ENCODE data around the gene SPATA24. TPM values are rescaled to one million over a fixed set of nuclear protein-coding genes. Genes with fewer than 3 reads are reported as not detected.
"Not testable (repeated sequence)": the region's sequence is repeated elsewhere in the genome, so short reads cannot be mapped to it uniquely, and the experiment has no call there.

Gene SPATA24
- total RNA-seq, 1 experiment from 2014 or later = 3.1 TPM

DNA sequence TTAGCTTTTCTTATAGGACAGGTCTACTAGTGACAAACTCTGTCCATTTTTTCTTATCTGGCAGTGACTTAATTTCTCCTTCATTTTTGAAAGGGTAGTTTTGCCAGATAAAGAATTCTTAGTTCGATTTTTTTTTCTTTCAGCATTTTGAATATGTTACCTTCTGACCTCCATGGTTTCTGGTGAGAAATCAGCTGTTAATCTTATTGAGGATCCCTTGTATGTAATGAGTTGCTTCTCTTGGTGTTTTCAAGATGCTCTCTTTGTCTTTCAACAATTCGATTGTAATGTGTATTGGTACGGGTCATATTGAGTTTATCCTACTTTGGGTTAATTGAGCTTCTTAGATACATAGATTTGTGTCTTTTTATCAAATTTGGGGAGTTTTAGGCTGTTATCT lies 49.7 kb downstream of the SPATA24 start:
- ATAC-seq (no peak), DNase-seq (ENCODE audit: low read depth, low spot score) (no peak)
- no TSS peak for BruUV-seq (replicated peaks)
- H3K9me3 ChIP-seq (ENCODE audit: control insufficient read depth in 1 of 2, insufficient read depth in 1 of 2, low read depth in 1 of 2, low read length in 2 of 2) = no peaks in the 10 kb centered on the region
- H3K9me2 ChIP-seq (ENCODE audit: insufficient read depth) = no peaks in the 10 kb centered on the region
- no peak overlapping the region for H3K27ac ChIP-seq (ENCODE audit: low read depth, low read length)
- no peak overlapping the region for H3K4me3 ChIP-seq (replicated peaks in 1 of 2; ENCODE audit: low read depth in 1 of 2, low read length in 2 of 2)
- RAD21 ChIA-PET (ENCODE audit: low non-redundant PET in 1 of 2, low total read pairs in 2 of 2, uncharacterized antibody in 2 of 2, unreplicated experiment in 2 of 2) = no interaction called here
- peaks cover 2 to 4% of the 10 kb centered on the region in 2 experiments; a peak in 3 of 4 replicates for H3K36me3 ChIP-seq (ENCODE audit: control insufficient read depth in 1 of 2, insufficient read depth in 2 of 2, low read length in 2 of 2)
- H3K27me3 ChIP-seq (ENCODE audit: insufficient read depth, low read length) = no peaks in the 10 kb centered on the region
- intact Hi-C loops (cut with micrococcal nuclease) = no loop called here
- no peak overlapping the region for H3K9ac ChIP-seq (ENCODE audit: low read length)
- H3K79me2 ChIP-seq (ENCODE audit: insufficient read depth, low read length) = peaks cover 100% of the 10 kb centered on the region
- no peak overlapping the region for H2AFZ ChIP-seq (ENCODE audit: low read depth, low read length, poor library complexity, severe bottlenecking)
- H3K4me1 ChIP-seq (ENCODE audit: control insufficient read depth in 1 of 2, insufficient read depth in 2 of 2, low read length in 2 of 2) = 0 out of 4 replicates have a peak, but pooled peaks cover 0 to 3% of the 10 kb centered on the region in 2 experiments
- CTCF ChIA-PET = no interaction called here
- POLR2A ChIA-PET = interaction anchor here (1.1 to 1.4 kb wide), 2 partner anchors 12 to 61 kb away, joined by 3 read pairs; partner anchors contain the start of gene MATR3
- no peak overlapping the region for H3K4me2 ChIP-seq (ENCODE audit: low read length)
- TF ChIP-seq JUND (IDR thresholded peaks at IDR 0.05) (no peak), ZFX (IDR thresholded peaks at IDR 0.05) (no peak), REST (IDR thresholded peaks at IDR 0.05; ENCODE audit: low read depth) (no peak), ELF1 (IDR thresholded peaks at IDR 0.05; ENCODE audit: borderline replicate concordance, low read depth) (no peak), EZH2 (IDR thresholded peaks at IDR 0.05) (no peak), CEBPB (IDR thresholded peaks at IDR 0.05; ENCODE audit: low read depth) (no peak), ZNF274 (IDR thresholded peaks at IDR 0.05; ENCODE audit: low read depth, low read length) (no peak), SP1 (IDR thresholded peaks at IDR 0.05; ENCODE audit: low read depth) (no peak), POLR2A (IDR thresholded peaks at IDR 0.05; ENCODE audit: borderline replicate concordance, extremely low read depth, insufficient read depth, insufficient read length) (no peak), TCF7L2 (IDR thresholded peaks at IDR 0.05; ENCODE audit: borderline replicate concordance, extremely low read depth, insufficient read depth, insufficient read length) (no peak), EGR1 (IDR thresholded peaks at IDR 0.05; ENCODE audit: low read depth) (no peak), CBX3 (IDR thresholded peaks at IDR 0.05; ENCODE audit: low read depth) (no peak)
- TF ChIP-seq, protein P1, sequence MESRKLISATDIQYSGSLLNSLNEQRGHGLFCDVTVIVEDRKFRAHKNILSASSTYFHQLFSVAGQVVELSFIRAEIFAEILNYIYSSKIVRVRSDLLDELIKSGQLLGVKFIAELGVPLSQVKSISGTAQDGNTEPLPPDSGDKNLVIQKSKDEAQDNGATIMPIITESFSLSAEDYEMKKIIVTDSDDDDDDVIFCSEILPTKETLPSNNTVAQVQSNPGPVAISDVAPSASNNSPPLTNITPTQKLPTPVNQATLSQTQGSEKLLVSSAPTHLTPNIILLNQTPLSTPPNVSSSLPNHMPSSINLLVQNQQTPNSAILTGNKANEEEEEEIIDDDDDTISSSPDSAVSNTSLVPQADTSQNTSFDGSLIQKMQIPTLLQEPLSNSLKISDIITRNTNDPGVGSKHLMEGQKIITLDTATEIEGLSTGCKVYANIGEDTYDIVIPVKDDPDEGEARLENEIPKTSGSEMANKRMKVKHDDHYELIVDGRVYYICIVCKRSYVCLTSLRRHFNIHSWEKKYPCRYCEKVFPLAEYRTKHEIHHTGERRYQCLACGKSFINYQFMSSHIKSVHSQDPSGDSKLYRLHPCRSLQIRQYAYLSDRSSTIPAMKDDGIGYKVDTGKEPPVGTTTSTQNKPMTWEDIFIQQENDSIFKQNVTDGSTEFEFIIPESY (IDR thresholded peaks at IDR 0.05; ENCODE audit: extremely low read depth, insufficient replicate concordance, low read length) = no peak
- TF ChIP-seq, protein P2, sequence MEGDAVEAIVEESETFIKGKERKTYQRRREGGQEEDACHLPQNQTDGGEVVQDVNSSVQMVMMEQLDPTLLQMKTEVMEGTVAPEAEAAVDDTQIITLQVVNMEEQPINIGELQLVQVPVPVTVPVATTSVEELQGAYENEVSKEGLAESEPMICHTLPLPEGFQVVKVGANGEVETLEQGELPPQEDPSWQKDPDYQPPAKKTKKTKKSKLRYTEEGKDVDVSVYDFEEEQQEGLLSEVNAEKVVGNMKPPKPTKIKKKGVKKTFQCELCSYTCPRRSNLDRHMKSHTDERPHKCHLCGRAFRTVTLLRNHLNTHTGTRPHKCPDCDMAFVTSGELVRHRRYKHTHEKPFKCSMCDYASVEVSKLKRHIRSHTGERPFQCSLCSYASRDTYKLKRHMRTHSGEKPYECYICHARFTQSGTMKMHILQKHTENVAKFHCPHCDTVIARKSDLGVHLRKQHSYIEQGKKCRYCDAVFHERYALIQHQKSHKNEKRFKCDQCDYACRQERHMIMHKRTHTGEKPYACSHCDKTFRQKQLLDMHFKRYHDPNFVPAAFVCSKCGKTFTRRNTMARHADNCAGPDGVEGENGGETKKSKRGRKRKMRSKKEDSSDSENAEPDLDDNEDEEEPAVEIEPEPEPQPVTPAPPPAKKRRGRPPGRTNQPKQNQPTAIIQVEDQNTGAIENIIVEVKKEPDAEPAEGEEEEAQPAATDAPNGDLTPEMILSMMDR (IDR thresholded peaks at IDR 0.05 in 2 of 3, conservative IDR thresholded peaks at IDR 0.05 in 1 of 3; ENCODE audit: borderline replicate concordance in 1 of 3, insufficient read depth in 1 of 3, low read depth in 2 of 3, low read length in 2 of 3) = no peak
- H4K20me1 ChIP-seq (ENCODE audit: insufficient read depth) = peaks cover 4% of the 10 kb centered on the region; the same call in 1 of the 2 replicates

- H3K27me3 ChIP-seq (ENCODE audit: insufficient read depth, low read length); H2AFZ ChIP-seq (ENCODE audit: low read depth, low read length, poor library complexity, severe bottlenecking); H3K9me2 ChIP-seq (ENCODE audit: insufficient read depth); CTCF ChIA-PET; H4K20me1 ChIP-seq (ENCODE audit: insufficient read depth); H3K4me2 ChIP-seq (ENCODE audit: low read length); ATAC-seq; BruUV-seq (replicated peaks); H3K9me3 ChIP-seq (ENCODE audit: control insufficient read depth in 1 of 2, insufficient read depth in 1 of 2, low read depth in 1 of 2, low read length in 2 of 2); intact Hi-C loops (cut with micrococcal nuclease); H3K4me1 ChIP-seq (ENCODE audit: control insufficient read depth in 1 of 2, insufficient read depth in 2 of 2, low read length in 2 of 2); DNase-seq (ENCODE audit: low read depth, low spot score); POLR2A ChIA-PET; H3K27ac ChIP-seq (ENCODE audit: low read depth, low read length); RAD21 ChIA-PET (ENCODE audit: low non-redundant PET in 1 of 2, low total read pairs in 2 of 2, uncharacterized antibody in 2 of 2, unreplicated experiment in 2 of 2); H3K9ac ChIP-seq (ENCODE audit: low read length); H3K36me3 ChIP-seq (ENCODE audit: control insufficient read depth in 1 of 2, insufficient read depth in 2 of 2, low read length in 2 of 2); H3K4me3 ChIP-seq (replicated peaks in 1 of 2; ENCODE audit: low read depth in 1 of 2, low read length in 2 of 2): not testable (repeated sequence)
- H3K79me2 ChIP-seq (ENCODE audit: insufficient read depth, low read length) = peaks cover 100% of the 10 kb centered on the region
Observed at GRCh38 chr5:139347863-139348262, 56.0 kb downstream of the SPATA24 start.
